Fibroblast of upper back skin (primary cell): ENCODE data around the gene F8A2.
"Not testable (repeated sequence)": the region's sequence is repeated elsewhere in the genome, so short reads cannot be mapped to it uniquely, and the experiment has no call there.

Source experiments
- DNase-seq: peaks from one replicate; pipeline ENCODE4 v3.0.0-alpha.2; 2013

Gene F8A2

GRCh38 chrX:155381843-155382528 is at the start of gene F8A2:
TSS of gene F8A2 (plus strand) at chrX:155382095. CDS start at chrX:155382115, 20 bp downstream.
- not testable (repeated sequence) for DNase-seq

- DNase-seq = no peak
Measured at GRCh38 chrX:155333544-155334100, 48.3 kb upstream of the F8A2 start.

GRCh38 chrX:155334486-155335336 is 47.2 kb upstream of the F8A2 start, which contains the start of gene CLIC2:
TSS of gene CLIC2 (minus strand) at chrX:155334614. CDS start at chrX:155334427, 187 bp downstream.
- peak; percentile 89 for DNase-seq

GRCh38 chrX:155335337-155335712 is 46.6 kb upstream of the F8A2 start:
- not testable (repeated sequence) for DNase-seq

- DNase-seq = not testable (repeated sequence)
Measured at GRCh38 chrX:155345689-155346088, 36.2 kb upstream of the F8A2 start.

- DNase-seq = not testable (repeated sequence)
Measured at GRCh38 chrX:155349448-155349847, 32.4 kb upstream of the F8A2 start.

GRCh38 chrX:155363712-155364111 is 18.2 kb upstream of the F8A2 start:
- not testable (repeated sequence) for DNase-seq

GRCh38 chrX:155373777-155374458 is 8.0 kb upstream of the F8A2 start:
- not testable (repeated sequence) for DNase-seq

GRCh38 chrX:155379802-155380201 is 2.1 kb upstream of the F8A2 start:
- not testable (repeated sequence) for DNase-seq

GRCh38 chrX:155382529-155382967 is 653 bp downstream of the F8A2 start:
- DNase-seq = not testable (repeated sequence)

- DNase-seq = no peak
Measured at GRCh38 chrX:155389634-155390033, 7.7 kb downstream of the F8A2 start.

- not testable (repeated sequence) for DNase-seq
Measured at GRCh38 chrX:155394747-155395276, 12.9 kb downstream of the F8A2 start.

GRCh38 chrX:155406429-155406828 is 24.5 kb downstream of the F8A2 start:
- DNase-seq = no peak

GRCh38 chrX:155417769-155418168 is 35.9 kb downstream of the F8A2 start:
- no peak for DNase-seq
